ENCODE results near the gene ARFIP2. TPM values are rescaled to one million over a fixed set of nuclear protein-coding genes. Genes with fewer than 3 reads are reported as not detected.

The ARFIP2 gene
- total RNA-seq, 4 donors from 2014 or later = 43.9 to 51.2 (median 48.6) TPM

- H3K4me3 ChIP-seq = peak overlapping the region in 2 of 4 donors; percentile 81 to 88
- TF ChIP-seq POLR2A (IDR thresholded peaks at IDR 0.05; ENCODE audit: low read depth) (no peak), POLR2AphosphoS5 (IDR thresholded peaks at IDR 0.05) (no peak)
- peaks cover 8 to 45% (median 35%) of the 10 kb centered on the region in 4 donors for H3K4me1 ChIP-seq
- no peaks in the 10 kb centered on the region for H3K9me3 ChIP-seq
- intact Hi-C loops (cut with DNase I) = loop anchor here (10.0 kb wide), 1 partner anchor 130 kb away; the partner anchor contains the start of genes ILK and RRP8
- no peak for DNase-seq (ENCODE audit: extremely low spot score)
- 68% methylated on average over 3 of the region's 3 CpGs for WGBS
- H3K27me3 ChIP-seq = no peaks in the 10 kb centered on the region
- H3K36me3 ChIP-seq = peaks cover 18 to 35% (median 31%) of the 10 kb centered on the region in 4 donors
- H3K27ac ChIP-seq (replicated peaks in 1 of 4) = peak overlapping the region; percentile 90 to 95 (median 92)
Measured at GRCh38 chr11:6474806-6475500, 6.2 kb downstream of the ARFIP2 start.

GRCh38 chr11:6474413-6474792 lies 6.7 kb downstream of the ARFIP2 start:
- intact Hi-C loops (cut with DNase I) = loop anchor here (10.0 kb wide), 1 partner anchor 130 kb away; the partner anchor contains the start of genes ILK and RRP8
- H3K27ac ChIP-seq (replicated peaks in 1 of 4) = peak overlapping the region; percentile 90 to 95 (median 92)
- WGBS = 28% methylated on average over 7 of the region's 7 CpGs
- peaks cover 18 to 33% (median 30%) of the 10 kb centered on the region in 4 donors for H3K36me3 ChIP-seq
- no peaks in the 10 kb centered on the region for H3K9me3 ChIP-seq
- H3K4me1 ChIP-seq = peaks cover 8 to 45% (median 34%) of the 10 kb centered on the region in 4 donors
- peak overlapping the region; percentile 81 to 94 (median 87) for H3K4me3 ChIP-seq
- no peak for DNase-seq (ENCODE audit: extremely low spot score)
- TF ChIP-seq CTCF (IDR thresholded peaks at IDR 0.05) = no peak
- TF ChIP-seq POLR2A (IDR thresholded peaks at IDR 0.05; ENCODE audit: low read depth) = no peak
- TF ChIP-seq EP300 (IDR thresholded peaks at IDR 0.05) = no peak
- no peak for TF ChIP-seq POLR2AphosphoS5 (IDR thresholded peaks at IDR 0.05)
- no peaks in the 10 kb centered on the region for H3K27me3 ChIP-seq

- 0% methylated on average over 19 of the region's 87 CpGs for WGBS
- Histone ChIP-seq H3K4me1 (peaks cover 8 to 47% (median 37%) of the 10 kb centered on the region in 4 donors), H3K4me3 (peak within 1 kb of the TSS; percentile 81 to 94 (median 87)), H3K9me3 (no peaks in the 10 kb centered on the region), H3K36me3 (peaks cover 14 to 27% (median 24%) of the 10 kb centered on the region in 4 donors), H3K27me3 (no peaks in the 10 kb centered on the region), H3K27ac (replicated peaks in 1 of 4) (peak within 1 kb of the TSS; percentile 90 to 95 (median 92))
- peak; percentile 57 to 88 for TF ChIP-seq POLR2AphosphoS5 (IDR thresholded peaks at IDR 0.05)
- peak; percentile 72 for TF ChIP-seq POLR2A (IDR thresholded peaks at IDR 0.05; ENCODE audit: low read depth)
- no peak for TF ChIP-seq EP300 (IDR thresholded peaks at IDR 0.05)
- peak in 2 of 3 experiments; percentile 19 to 27 for TF ChIP-seq CTCF (IDR thresholded peaks at IDR 0.05)
- peak; percentile 99 for DNase-seq (ENCODE audit: extremely low spot score)
- intact Hi-C loops (cut with DNase I) = loop anchor here (10.0 kb wide), 1 partner anchor 131 kb away; the partner anchor contains the start of genes ILK and RRP8
Measured at GRCh38 chr11:6473451-6474412, 7.4 kb downstream of the ARFIP2 start, which contains the start of gene TRIM3. Gene TRIM3 (minus strand): TSS chr11:6473941. CDS start chr11:6465695, 8,246 bp downstream.

- H3K27ac ChIP-seq (replicated peaks in 1 of 4) = peak overlapping the region; percentile 90 to 95 (median 92)
Measured at GRCh38 chr11:6472934-6473333, 8.2 kb downstream of the ARFIP2 start.

GRCh38 chr11:6469599-6469998 lies 11.5 kb downstream of the ARFIP2 start:
- WGBS = 100% methylated on average over 1 of the region's 1 CpG
- no peak for DNase-seq (ENCODE audit: extremely low spot score)
- Histone ChIP-seq H3K36me3 (peaks cover 7 to 14% (median 9%) of the 10 kb centered on the region in 4 donors), H3K9me3 (no peaks in the 10 kb centered on the region), H3K27me3 (no peaks in the 10 kb centered on the region), H3K27ac (replicated peaks in 1 of 4) (peak overlapping the region; percentile 47 to 72 (median 60)), H3K4me3 (no peak overlapping the region), H3K4me1 (peaks cover 8 to 46% (median 32%) of the 10 kb centered on the region in 4 donors)
- TF ChIP-seq POLR2AphosphoS5 (IDR thresholded peaks at IDR 0.05) (no peak), EP300 (IDR thresholded peaks at IDR 0.05) (no peak), POLR2A (IDR thresholded peaks at IDR 0.05; ENCODE audit: low read depth) (no peak), CTCF (IDR thresholded peaks at IDR 0.05) (no peak)
- intact Hi-C loops (cut with DNase I) = no loop called here

More at GRCh38 chr11:6472934-6473333, 8.2 kb downstream of the ARFIP2 start:
- WGBS = no CpG with 5 or more reads among the region's 1 CpG
- TF ChIP-seq POLR2A (IDR thresholded peaks at IDR 0.05; ENCODE audit: low read depth) (no peak), EP300 (IDR thresholded peaks at IDR 0.05) (no peak)
- intact Hi-C loops (cut with DNase I) = loop anchor here (10.0 kb wide), 1 partner anchor 132 kb away; the partner anchor contains the start of genes ILK and RRP8
- H3K4me3 ChIP-seq = peak overlapping the region; percentile 81 to 94 (median 87)
- DNase-seq (ENCODE audit: extremely low spot score) = no peak
- H3K4me1 ChIP-seq = peaks cover 8 to 51% (median 38%) of the 10 kb centered on the region in 4 donors
- H3K27me3 ChIP-seq = no peaks in the 10 kb centered on the region
- no peaks in the 10 kb centered on the region for H3K9me3 ChIP-seq
- peaks cover 9 to 19% (median 16%) of the 10 kb centered on the region in 4 donors for H3K36me3 ChIP-seq

Data from esophagus muscularis mucosa (tissue), 4 donors.